ENCODE measurements around the gene GNA15. TPM values are rescaled to one million over a fixed set of nuclear protein-coding genes. Genes with fewer than 3 reads are reported as not detected.

The GNA15 gene
- total RNA-seq, 2 donors from 2014 or later: 202 to 297 TPM

DNA sequence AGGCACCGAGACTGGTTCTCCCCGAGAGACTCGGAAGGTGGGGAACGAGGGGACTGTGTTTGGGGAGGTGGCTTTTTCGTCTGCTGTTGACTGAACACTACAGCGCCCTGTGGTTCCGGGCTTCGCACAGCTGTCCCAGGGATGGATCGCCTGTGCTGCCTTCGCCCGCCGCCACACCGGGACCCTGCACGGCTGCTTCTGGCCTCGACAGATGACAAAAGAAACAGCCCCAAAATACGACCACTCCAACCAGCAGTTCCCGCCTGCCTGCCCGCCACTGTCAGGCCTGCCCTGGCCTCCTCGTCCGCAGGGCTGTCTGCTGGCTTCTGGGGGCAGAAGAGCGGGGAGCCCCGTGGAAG lies 13.3 kb upstream of the GNA15 start:
- Mint-ChIP-seq H3K27ac (no peak overlapping the region), H3K9me3 (no peaks in the 10 kb centered on the region), H3K4me1 (no peaks in the 10 kb centered on the region), H3K4me3 (no peak overlapping the region), H3K27me3 (no peaks in the 10 kb centered on the region), H3K36me3 (ENCODE audit: low read depth) (no peaks in the 10 kb centered on the region)
- ATAC-seq (replicated peaks): no peak

DNA sequence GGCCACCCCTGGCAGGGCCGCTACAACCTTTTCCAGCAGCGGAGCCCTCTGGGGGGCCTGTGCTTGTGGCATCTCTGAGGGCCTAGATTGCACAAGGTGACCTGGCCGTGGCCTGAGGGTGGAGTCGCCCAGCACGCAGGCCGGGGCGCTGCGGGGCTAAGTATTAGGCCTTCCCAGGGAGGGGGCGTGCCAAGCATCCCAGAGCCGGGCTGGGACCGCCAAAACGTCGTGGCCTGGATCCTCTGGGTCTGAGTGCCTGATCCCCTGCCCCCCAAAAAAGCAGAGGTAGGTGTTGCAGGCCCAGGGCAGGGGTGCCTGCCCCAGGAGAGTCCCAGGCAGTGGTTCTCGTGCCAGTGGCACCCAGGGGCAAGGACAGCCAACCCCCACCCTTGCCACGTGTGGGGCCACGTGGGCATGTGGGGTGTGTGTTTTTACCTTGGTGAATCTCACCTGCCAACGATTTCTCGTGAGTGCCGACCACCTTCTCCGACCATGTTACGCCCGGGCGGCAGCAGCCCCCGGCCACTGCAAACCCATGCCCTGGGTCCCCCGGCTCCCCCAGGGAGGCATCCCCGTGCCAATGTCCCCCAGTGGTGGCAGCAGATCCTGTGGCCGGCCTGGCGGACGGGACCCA lies 12.6 kb upstream of the GNA15 start:
- H3K27me3 Mint-ChIP-seq: no peaks in the 10 kb centered on the region
- no peak overlapping the region for H3K4me3 Mint-ChIP-seq
- no peaks in the 10 kb centered on the region for H3K36me3 Mint-ChIP-seq (ENCODE audit: low read depth)
- H3K4me1 Mint-ChIP-seq: no peaks in the 10 kb centered on the region
- H3K27ac Mint-ChIP-seq: no peak overlapping the region
- ATAC-seq (replicated peaks): no peak
- no peaks in the 10 kb centered on the region for H3K9me3 Mint-ChIP-seq

GRCh38 chr19:3123956-3124355 lies 11.9 kb upstream of the GNA15 start:
- no peaks in the 10 kb centered on the region for H3K36me3 Mint-ChIP-seq (ENCODE audit: low read depth)
- no peaks in the 10 kb centered on the region for H3K27me3 Mint-ChIP-seq
- ATAC-seq (replicated peaks): no peak
- H3K9me3 Mint-ChIP-seq: no peaks in the 10 kb centered on the region
- H3K27ac Mint-ChIP-seq: no peak overlapping the region
- H3K4me3 Mint-ChIP-seq: no peak overlapping the region
- no peaks in the 10 kb centered on the region for H3K4me1 Mint-ChIP-seq

DNA sequence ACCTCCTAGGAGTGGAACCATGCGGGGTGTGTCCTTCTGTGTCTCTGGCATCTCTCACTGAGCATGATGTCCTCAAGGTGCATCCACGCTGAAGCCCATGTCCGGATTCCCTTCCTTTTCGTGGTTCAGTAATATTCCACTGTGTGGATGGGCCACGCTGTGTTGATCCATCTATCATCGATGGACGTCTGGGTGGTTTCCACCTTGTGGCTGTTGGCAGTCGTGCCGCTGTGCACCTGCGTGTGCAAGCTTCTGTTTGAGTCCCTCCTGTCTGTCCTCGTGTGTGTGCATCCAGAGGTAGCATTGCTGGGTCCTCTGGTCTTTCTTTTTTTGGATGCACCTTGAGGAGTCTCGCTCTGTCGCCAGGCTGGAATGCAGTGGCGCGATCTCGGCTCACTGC lies 11.2 kb upstream of the GNA15 start:
- ATAC-seq (replicated peaks): no peak
- H3K9me3 Mint-ChIP-seq: no peaks in the 10 kb centered on the region
- no peaks in the 10 kb centered on the region for H3K4me1 Mint-ChIP-seq
- H3K36me3 Mint-ChIP-seq (ENCODE audit: low read depth): no peaks in the 10 kb centered on the region
- no peaks in the 10 kb centered on the region for H3K27me3 Mint-ChIP-seq
- H3K4me3 Mint-ChIP-seq: no peak overlapping the region
- H3K27ac Mint-ChIP-seq: no peak overlapping the region

GRCh38 chr19:3125900-3126524 lies 9.8 kb upstream of the GNA15 start:
- H3K9me3 Mint-ChIP-seq: no peaks in the 10 kb centered on the region
- peak; percentile 93 for ATAC-seq (replicated peaks)
- no peak overlapping the region for H3K27ac Mint-ChIP-seq
- H3K4me1 Mint-ChIP-seq: no peaks in the 10 kb centered on the region
- no peaks in the 10 kb centered on the region for H3K36me3 Mint-ChIP-seq (ENCODE audit: low read depth)
- no peak overlapping the region for H3K4me3 Mint-ChIP-seq
- no peaks in the 10 kb centered on the region for H3K27me3 Mint-ChIP-seq

DNA sequence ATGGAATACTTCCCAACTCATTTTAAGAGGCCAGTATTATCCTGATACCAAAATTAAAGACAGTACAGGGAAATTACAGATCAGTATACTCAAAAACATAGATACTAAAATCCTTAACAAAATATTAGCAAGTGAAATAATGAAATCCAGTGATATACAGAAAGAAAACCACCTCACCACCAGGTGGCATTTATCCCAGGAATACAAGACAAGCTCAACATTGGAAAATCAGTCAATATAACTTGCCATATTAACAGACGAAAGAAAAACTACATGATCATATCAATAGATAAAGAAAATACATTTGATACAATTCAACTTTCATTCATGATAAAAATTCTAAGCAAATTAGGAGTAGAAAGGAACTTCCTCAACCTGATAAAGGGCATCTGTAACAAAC lies 6.7 kb upstream of the GNA15 start:
- Mint-ChIP-seq H3K9me3 (no peaks in the 10 kb centered on the region), H3K4me3 (peak overlapping the region; percentile 17), H3K36me3 (ENCODE audit: low read depth) (peaks cover 9% of the 10 kb centered on the region), H3K27ac (peak overlapping the region; percentile 69), H3K27me3 (no peaks in the 10 kb centered on the region), H3K4me1 (peaks cover 14% of the 10 kb centered on the region)
- ATAC-seq (replicated peaks): no peak

DNA sequence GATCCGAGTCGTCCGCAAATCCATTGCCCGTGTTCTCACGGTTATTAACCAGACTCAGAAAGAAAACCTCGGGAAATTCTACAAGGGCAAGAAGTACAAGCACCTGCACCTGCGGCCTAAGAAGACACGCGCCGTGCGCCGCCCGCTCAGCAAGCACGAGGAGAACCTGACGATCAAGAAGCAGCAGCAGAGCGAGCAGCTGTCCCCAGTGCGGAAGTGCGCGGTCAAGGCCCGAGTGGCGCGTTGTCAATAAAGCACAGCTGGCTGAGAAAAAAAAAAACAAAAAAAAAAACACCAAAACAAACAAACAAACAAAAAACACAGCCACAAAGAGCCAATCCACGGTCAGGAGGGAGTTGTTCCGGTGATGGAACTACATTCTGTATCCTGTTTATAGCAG lies 4.7 kb upstream of the GNA15 start:
- H3K36me3 Mint-ChIP-seq (ENCODE audit: low read depth): peaks cover 9% of the 10 kb centered on the region
- peaks cover 14% of the 10 kb centered on the region for H3K4me1 Mint-ChIP-seq
- H3K9me3 Mint-ChIP-seq: no peaks in the 10 kb centered on the region
- H3K4me3 Mint-ChIP-seq: peak overlapping the region; percentile 39
- H3K27ac Mint-ChIP-seq: no peak overlapping the region
- ATAC-seq (replicated peaks): no peak
- no peaks in the 10 kb centered on the region for H3K27me3 Mint-ChIP-seq

GRCh38 chr19:3132971-3133792 lies 2.7 kb upstream of the GNA15 start:
- Mint-ChIP-seq H3K27me3 (no peaks in the 10 kb centered on the region), H3K27ac (peak overlapping the region; percentile 94), H3K36me3 (ENCODE audit: low read depth) (peaks cover 28% of the 10 kb centered on the region), H3K9me3 (no peaks in the 10 kb centered on the region), H3K4me3 (peak overlapping the region; percentile 98), H3K4me1 (peaks cover 14% of the 10 kb centered on the region)
- peak; percentile 94 for ATAC-seq (replicated peaks)

GRCh38 chr19:3133793-3134116 lies 2.1 kb upstream of the GNA15 start:
- Mint-ChIP-seq H3K4me1 (peaks cover 14% of the 10 kb centered on the region), H3K27ac (peak overlapping the region; percentile 94)

DNA sequence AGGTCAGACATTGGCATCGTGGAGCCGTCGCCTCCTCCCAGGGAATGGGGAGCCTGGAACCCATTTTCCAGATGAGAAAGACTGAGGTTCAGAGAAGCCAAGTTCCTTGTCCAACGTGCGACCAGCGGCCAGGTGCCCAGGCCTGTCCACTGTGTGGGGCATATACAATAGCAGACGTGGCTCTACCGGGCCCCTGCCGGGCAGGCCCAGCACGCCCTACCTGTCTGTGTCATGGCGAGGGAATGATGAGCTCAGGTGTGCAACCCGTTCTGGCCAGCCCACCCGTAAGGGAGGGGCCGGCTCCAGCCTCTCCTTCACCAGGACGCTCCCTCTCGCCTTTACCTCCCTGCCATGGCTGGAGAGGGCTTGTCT lies 837 bp downstream of the GNA15 start:
- Mint-ChIP-seq H3K4me3 (peak overlapping the region; percentile 98), H3K27me3 (no peaks in the 10 kb centered on the region), H3K27ac (peak overlapping the region; percentile 90), H3K4me1 (peaks cover 26% of the 10 kb centered on the region), H3K36me3 (ENCODE audit: low read depth) (peaks cover 63% of the 10 kb centered on the region), H3K9me3 (peaks cover 6% of the 10 kb centered on the region)
- no peak for ATAC-seq (replicated peaks)

More at GRCh38 chr19:3133793-3134116, 2.1 kb upstream of the GNA15 start:
- Mint-ChIP-seq H3K9me3 (no peaks in the 10 kb centered on the region), H3K36me3 (ENCODE audit: low read depth) (peaks cover 34% of the 10 kb centered on the region), H3K4me3 (peak overlapping the region; percentile 98), H3K27me3 (no peaks in the 10 kb centered on the region)
- ATAC-seq (replicated peaks): no peak

- H3K4me3 Mint-ChIP-seq: peak overlapping the region; percentile 98
- ATAC-seq (replicated peaks): no peak
- peak overlapping the region; percentile 90 for H3K27ac Mint-ChIP-seq
- peaks cover 68% of the 10 kb centered on the region for H3K36me3 Mint-ChIP-seq (ENCODE audit: low read depth)
- H3K27me3 Mint-ChIP-seq: no peaks in the 10 kb centered on the region
- H3K9me3 Mint-ChIP-seq: peaks cover 6% of the 10 kb centered on the region
- H3K4me1 Mint-ChIP-seq: peaks cover 27% of the 10 kb centered on the region
Observed at GRCh38 chr19:3137119-3137518, 1.3 kb downstream of the GNA15 start.

GRCh38 chr19:3138268-3138667 lies 2.4 kb downstream of the GNA15 start:
- Mint-ChIP-seq H3K27me3 (no peaks in the 10 kb centered on the region), H3K9me3 (peaks cover 6% of the 10 kb centered on the region), H3K27ac (no peak overlapping the region), H3K4me3 (peak overlapping the region; percentile 98), H3K4me1 (peaks cover 25% of the 10 kb centered on the region), H3K36me3 (ENCODE audit: low read depth) (peaks cover 77% of the 10 kb centered on the region)
- ATAC-seq (replicated peaks): no peak

DNA sequence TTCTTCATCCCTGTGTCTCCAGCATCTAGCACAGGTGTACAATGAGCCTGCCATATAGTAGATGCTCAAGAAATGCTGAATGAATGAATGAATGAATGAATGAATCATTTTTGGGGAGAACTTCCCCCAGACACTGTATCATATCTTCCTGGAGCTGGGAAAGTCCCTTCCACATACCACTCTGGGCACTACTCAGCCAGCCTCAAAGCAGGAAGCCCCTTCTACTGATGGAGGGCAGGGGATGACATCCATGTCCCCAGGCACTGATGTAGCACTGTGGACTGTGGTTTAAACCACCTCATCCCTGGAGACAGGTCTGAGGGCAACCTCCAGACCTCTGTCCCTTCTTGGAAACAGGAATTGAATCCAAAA lies 4.8 kb downstream of the GNA15 start:
- peak overlapping the region; percentile 90 for H3K4me3 Mint-ChIP-seq
- peak; percentile 73 for ATAC-seq (replicated peaks)

GRCh38 chr19:3142292-3142670 lies 6.4 kb downstream of the GNA15 start:
- ATAC-seq (replicated peaks): peak; percentile 71
- Mint-ChIP-seq H3K4me1 (peaks cover 24% of the 10 kb centered on the region), H3K4me3 (peak overlapping the region; percentile 90), H3K9me3 (peaks cover 6% of the 10 kb centered on the region), H3K27me3 (no peaks in the 10 kb centered on the region), H3K27ac (peak overlapping the region; percentile 85), H3K36me3 (ENCODE audit: low read depth) (peaks cover 95% of the 10 kb centered on the region)

More for the DNA sequence above, 4.8 kb downstream of the GNA15 start:
- peak overlapping the region; percentile 85 for H3K27ac Mint-ChIP-seq
- peaks cover 89% of the 10 kb centered on the region for H3K36me3 Mint-ChIP-seq (ENCODE audit: low read depth)
- H3K9me3 Mint-ChIP-seq: peaks cover 6% of the 10 kb centered on the region
- peaks cover 17% of the 10 kb centered on the region for H3K4me1 Mint-ChIP-seq
- H3K27me3 Mint-ChIP-seq: no peaks in the 10 kb centered on the region

DNA sequence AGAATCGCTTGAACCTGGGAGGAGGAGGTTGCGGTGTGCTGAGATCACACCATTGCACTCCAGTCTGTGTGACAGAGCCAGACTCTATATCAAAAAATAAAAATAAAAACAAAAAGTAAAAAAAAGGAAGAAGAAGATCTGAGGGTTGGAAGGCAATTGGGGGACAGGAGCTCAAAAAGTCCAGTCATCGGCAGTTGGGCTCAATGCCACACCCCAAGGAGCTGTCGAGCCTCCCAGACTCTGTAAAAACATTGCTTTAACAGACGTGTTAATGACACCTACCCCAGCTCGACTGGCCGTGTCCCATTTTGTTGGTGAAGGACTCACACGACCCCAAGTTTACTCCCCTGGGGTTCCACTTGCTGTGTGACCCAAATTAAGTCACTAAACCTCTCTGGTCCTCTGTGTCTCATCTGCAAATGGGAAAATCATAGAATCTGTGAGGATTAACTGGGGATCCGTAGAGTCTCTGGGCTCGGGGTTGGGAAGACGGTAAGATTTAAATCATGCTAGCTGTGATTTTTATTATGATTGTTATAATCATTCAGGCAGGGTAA lies 7.0 kb downstream of the GNA15 start:
- ATAC-seq (replicated peaks): no peak
- peak overlapping the region; percentile 85 for H3K27ac Mint-ChIP-seq
- no peaks in the 10 kb centered on the region for H3K27me3 Mint-ChIP-seq
- H3K9me3 Mint-ChIP-seq: peaks cover 6% of the 10 kb centered on the region
- H3K4me3 Mint-ChIP-seq: peak overlapping the region; percentile 90
- peaks cover 95% of the 10 kb centered on the region for H3K36me3 Mint-ChIP-seq (ENCODE audit: low read depth)
- H3K4me1 Mint-ChIP-seq: peaks cover 24% of the 10 kb centered on the region
